Subcutaneous adipose tissue (tissue), 4 donors: ENCODE results near the gene ST6GAL1. TPM values are rescaled to one million over a fixed set of nuclear protein-coding genes. Genes with fewer than 3 reads are reported as not detected.

Experiments
- total RNA-seq, 4 donors: library from RNA; depleted of rRNA; stranded (reverse); fragments of >200 nt; gene quantifications; one replicate each; pipeline ENCODE4 v1.1.0, GENCODE V29; 2016
- TF ChIP-seq, protein P1 (sequence below): fragments of 450-650 bp; IDR thresholded peaks from one replicate; pipeline ENCODE4 v1.5.1; 2016; ENCODE audit warnings: low read depth, mild to moderate bottlenecking, control low read depth, antibody characterized with exemption, moderate library complexity

Gene ST6GAL1
- total RNA-seq, 4 donors from 2014 or later = 31.4 to 80.1 (median 43.8) TPM

DNA sequence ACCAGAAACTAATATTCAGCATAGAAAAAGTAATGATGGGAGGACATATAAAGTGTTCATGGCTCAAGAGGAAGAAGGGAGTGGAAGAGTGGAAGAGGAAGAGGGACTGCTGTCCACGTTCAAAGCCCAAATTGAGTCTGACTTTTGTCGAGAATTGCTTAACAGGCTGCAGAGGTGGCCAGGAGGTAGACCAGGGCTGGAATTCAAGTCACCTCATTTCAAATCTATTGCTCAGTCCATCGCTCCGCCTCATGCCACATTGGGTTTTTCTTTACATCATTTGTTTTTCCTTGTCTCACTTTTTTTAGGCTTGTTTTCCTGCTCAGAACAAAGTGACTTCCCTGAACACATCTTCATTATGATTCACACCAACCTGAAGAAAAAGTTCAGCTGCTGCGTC, 112.0 kb downstream of the ST6GAL1 start:
- TF ChIP-seq, protein P1, sequence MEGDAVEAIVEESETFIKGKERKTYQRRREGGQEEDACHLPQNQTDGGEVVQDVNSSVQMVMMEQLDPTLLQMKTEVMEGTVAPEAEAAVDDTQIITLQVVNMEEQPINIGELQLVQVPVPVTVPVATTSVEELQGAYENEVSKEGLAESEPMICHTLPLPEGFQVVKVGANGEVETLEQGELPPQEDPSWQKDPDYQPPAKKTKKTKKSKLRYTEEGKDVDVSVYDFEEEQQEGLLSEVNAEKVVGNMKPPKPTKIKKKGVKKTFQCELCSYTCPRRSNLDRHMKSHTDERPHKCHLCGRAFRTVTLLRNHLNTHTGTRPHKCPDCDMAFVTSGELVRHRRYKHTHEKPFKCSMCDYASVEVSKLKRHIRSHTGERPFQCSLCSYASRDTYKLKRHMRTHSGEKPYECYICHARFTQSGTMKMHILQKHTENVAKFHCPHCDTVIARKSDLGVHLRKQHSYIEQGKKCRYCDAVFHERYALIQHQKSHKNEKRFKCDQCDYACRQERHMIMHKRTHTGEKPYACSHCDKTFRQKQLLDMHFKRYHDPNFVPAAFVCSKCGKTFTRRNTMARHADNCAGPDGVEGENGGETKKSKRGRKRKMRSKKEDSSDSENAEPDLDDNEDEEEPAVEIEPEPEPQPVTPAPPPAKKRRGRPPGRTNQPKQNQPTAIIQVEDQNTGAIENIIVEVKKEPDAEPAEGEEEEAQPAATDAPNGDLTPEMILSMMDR = no peak

GRCh38 chr3:187042874-187043458, 112.6 kb downstream of the ST6GAL1 start:
- TF ChIP-seq, protein P1 = no peak

- TF ChIP-seq, protein P1 = no peak
Measured at GRCh38 chr3:187044206-187044605, 113.9 kb downstream of the ST6GAL1 start.

DNA sequence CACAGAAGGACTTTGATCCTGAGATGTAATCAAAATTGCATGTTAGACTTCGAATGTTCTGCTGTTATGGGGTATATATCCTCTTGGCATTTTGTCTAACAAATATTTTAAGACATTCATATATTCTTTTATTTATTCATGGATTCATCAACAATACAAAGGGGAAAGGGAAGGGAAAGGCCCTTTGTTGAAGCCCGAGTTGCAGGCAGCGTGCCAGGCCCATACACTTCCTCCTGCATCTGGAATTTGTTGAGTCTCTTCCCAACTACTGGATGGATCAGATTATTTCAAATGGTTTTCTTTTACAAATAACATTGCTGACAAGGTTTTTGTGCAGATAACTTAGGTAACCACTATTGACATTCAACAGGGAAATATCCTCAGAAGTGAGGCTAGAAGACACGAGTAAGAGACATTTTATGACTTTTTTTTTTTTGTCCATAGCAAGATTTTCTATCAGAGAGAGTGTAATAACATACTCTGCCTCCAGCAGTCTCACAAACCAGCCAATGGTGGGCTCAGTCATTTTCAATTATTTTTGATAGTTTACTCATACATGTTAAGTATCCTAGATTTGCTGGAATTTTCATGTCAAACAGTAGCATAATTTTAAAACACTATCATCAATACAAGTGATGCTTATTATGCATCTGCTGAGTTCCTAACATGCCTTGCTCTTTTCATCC, 114.7 kb downstream of the ST6GAL1 start:
- TF ChIP-seq, protein P1 = no peak

DNA sequence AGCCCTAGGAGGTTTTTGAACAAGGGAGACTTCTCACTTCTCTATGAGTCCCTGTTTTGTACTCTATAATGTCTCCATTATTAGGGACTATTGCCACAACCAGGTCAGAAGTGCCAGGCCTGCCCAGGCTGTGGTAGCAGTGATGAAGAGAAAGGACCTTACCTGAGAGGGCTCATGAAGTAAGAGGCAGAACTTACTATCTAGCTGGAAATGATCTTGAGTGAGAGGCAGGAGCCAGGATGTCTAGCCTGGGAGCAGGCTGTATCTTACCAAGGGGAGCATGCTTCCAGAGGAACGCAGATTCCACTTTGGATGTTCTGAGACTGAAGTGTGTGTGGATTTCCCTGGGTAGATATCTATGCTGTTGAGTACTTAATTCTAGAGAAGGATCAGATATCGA, 115.7 kb downstream of the ST6GAL1 start:
- TF ChIP-seq, protein P1 = no peak

- TF ChIP-seq, protein P1 = no peak
Measured at GRCh38 chr3:187049462-187050101, 119.3 kb downstream of the ST6GAL1 start.

DNA sequence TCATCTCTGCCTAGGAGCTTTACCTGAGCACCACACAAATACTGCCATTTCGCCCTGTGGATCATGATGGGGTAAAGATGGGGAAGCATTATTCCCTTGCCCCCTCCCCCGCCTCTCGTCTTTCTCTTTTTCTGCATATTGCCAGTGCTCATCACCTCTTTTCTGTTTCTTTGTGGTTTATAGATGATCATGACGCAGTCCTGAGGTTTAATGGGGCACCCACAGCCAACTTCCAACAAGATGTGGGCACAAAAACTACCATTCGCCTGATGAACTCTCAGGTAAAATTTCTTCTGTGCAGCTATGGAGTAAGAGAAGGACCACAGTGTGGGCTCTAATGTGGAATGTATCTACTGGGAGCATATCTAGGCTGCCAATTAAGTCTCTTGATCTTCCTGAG, 120.7 kb downstream of the ST6GAL1 start:
- TF ChIP-seq, protein P1 = no peak
